Stimulated activated CD8-positive, alpha-beta memory T cell treated with anti-CD3 and anti-CD28 coated beads, Interleukin-15, amount 100 ng/mL, for 1 hour (primary cell): ENCODE measurements around the gene SLAMF8.
A peak's percentile ranks its signal among the peaks of the same experiment; 100 is the strongest.

Source experiments
- DNase-seq: peaks from one replicate; pipeline ENCODE4 v3.0.0-alpha.2; 2020; ENCODE audit warnings: low read depth

SLAMF8 gene

DNA sequence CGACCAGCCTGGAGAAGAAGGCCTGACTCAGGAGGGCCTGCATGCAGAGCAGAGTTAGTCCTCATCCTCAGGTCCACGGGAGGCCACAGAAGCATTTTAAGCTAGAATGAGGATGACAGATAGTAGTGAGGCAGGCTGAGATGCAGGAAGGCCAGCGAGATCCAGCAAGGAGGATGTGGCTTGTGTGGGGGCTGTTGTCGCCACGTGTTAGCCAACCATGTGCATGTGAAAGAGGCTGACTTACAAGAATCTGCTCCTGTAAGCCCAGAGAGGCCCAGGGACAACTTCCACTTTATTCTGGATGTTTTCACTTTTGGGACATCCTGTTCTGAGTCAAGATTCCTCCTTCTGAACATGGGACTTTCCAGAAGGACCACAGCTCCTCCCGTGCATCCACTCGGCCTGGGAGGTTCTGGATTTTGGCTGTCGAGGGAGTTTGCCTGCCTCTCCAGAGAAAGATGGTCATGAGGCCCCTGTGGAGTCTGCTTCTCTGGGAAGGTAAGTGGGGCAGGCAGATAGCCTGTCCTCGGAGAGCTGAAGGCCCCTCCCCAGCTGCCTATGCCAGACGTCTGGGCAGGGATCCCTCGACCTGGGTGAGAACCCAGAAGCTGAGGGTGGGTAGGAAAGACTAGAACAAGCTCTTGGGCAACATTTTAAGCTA lies at the start of gene SLAMF8:
TSS of gene SLAMF8 (plus strand) at position 433 of the 661 bp plus-strand sequence. CDS start at position 459, 26 bp downstream.
- peak; percentile 11 for DNase-seq

DNA sequence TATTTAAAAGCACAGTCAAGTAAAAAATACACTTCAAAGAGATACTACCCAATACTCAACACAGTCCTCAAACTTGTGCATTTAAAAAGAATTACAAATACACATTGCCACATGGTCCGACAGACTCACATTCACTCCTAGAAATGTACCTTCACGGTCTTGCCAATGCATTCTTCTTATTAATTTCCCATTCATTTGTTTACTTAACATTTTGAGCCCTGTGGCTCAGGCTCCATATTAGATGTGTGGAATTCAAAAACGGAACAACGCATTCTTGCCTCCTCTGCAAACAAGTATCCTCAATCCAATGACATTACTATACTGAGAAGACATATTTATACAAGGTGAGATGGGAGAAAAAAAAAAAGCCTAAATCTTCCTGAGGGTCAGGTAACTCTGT lies 48.4 kb upstream of the SLAMF8 start:
- no peak for DNase-seq

DNA sequence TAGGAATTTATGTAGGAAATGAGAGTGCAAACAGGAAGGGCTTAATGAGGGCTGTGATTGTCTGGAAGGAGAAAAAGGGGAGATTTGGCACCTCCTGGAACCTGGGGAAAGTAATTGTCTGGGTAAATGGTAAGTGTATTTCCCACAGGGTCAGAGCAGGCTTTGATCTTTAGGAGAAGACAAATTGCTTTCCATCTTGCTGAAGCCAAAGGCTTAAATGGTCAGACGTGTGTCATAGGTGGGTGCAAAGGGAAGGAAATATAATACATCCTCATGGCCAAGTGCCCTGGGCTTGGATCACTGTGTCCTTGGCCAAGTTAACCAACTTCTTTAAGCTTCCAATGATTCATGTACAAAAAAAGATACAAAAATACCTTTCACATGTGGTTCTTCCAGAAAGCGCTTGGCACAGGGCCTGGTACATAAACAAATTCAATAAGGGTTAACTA lies 47.2 kb upstream of the SLAMF8 start:
- no peak for DNase-seq

DNA sequence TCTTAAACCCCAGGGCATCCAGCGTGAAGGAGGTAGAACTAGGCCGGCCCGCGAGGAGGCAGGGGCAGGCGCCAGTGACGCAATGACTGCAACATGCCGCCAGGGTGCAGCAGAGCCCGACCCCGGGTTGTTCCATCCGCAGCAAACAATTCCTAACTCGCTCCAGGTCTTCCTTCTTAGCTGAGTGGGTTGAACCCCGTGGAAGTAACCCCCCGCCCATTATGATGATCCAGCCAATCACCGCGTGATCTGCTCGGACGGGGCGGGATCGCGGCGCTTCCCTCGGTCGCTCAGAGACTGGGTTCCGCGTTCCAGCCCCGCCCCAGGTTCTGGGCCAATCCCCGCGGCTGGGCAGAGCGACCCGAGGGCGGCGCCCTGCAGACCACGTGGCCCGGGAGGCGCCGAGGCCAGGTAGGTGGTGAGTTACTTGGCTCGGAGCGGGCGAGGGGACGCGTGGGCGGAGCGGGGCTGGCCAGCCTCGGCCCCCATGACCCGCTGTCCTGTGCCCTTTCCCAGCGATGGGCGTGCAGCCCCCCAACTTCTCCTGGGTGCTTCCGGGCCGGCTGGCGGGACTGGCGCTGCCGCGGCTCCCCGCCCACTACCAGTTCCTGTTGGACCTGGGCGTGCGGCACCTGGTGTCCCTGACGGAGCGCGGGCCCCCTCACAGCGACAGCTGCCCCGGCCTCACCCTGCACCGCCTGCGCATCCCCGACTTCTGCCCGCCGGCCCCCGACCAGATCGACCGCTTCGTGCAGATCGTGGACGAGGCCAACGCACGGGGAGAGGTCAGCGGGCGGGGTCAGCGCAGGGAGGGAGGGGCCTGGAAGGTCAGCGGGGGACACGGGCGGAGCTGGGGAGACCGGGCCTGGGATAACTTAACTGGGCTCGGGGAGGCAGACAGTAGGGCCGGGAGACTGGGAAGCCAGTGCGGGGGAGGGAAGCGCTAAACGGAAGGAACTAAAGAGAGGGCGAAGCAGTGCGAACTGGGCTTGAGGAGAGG lies 45.8 kb upstream of the SLAMF8 start, which contains the start of gene DUSP23:
TSS of gene DUSP23 (plus strand) at position 380 of the 1,000 bp plus-strand sequence. CDS start at position 519, 139 bp downstream.
- DNase-seq = peak; percentile 94

DNA sequence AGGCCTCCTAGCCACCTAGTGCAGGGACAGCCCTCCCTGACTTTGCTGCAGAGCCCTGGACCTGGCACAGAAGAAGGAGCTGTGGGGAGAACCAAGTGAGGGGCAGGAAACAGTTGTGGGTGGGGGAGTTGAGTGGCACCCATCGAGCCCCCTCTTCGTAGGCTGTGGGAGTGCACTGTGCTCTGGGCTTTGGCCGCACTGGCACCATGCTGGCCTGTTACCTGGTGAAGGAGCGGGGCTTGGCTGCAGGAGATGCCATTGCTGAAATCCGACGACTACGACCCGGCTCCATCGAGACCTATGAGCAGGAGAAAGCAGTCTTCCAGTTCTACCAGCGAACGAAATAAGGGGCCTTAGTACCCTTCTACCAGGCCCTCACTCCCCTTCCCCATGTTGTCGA lies 44.7 kb upstream of the SLAMF8 start:
- DNase-seq = no peak

DNA sequence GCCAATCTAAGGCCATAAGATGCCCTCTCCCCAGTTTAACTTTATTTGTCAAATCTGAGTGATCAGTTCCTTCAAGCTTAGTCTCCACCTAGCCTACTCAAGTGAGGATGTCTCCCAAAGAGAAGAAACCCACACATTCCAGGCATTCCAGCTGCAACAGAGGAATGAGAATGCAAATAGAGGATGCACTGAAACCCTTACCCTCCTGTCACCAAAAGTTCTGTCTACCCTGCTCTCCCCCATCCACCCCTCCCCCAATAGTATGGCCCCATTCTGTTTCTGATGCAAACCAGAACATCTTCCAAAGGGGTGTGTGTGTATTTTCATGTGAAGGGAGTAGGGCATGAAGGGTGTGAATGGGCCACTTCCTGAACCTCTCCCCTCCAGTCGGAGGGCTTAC lies 42.9 kb upstream of the SLAMF8 start:
- no peak for DNase-seq

DNA sequence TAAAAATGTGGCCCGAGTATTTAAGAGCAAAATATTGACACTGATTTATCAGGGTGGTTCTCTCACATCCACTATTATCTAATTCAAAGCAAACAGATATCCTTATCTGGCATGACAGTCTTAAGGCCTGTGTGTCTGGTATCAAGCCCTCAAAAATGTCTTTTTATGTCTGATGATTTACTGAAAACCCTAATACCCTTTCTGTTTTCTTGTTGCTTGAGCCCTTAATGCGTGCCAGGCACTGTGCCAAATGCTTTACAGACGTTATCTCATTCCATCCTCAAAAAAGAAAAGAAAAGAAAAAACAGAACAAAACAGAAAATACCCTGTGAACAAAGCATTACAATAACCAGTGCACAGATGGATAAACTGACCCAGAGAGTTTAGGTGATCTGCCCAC lies 40.2 kb upstream of the SLAMF8 start:
- no peak for DNase-seq

DNA sequence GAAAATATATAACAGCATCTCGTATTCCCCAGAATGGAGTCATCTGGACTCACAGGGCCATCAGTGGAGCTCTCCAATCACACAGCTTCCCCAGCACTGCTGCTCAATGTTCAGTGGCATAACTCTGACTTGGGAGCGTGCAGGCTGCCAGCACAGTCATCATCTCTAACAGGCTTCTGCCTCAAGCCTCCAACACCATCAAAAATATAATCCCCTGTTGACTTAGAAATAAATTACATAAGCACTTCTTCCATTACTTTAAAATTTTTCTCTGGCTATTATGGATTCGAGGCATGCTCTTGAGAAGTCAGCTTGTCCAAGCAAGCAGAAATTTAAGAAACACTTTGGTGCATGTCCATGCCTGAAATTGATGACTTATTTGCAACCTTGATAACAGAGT lies 39.7 kb upstream of the SLAMF8 start:
- no peak for DNase-seq

DNA sequence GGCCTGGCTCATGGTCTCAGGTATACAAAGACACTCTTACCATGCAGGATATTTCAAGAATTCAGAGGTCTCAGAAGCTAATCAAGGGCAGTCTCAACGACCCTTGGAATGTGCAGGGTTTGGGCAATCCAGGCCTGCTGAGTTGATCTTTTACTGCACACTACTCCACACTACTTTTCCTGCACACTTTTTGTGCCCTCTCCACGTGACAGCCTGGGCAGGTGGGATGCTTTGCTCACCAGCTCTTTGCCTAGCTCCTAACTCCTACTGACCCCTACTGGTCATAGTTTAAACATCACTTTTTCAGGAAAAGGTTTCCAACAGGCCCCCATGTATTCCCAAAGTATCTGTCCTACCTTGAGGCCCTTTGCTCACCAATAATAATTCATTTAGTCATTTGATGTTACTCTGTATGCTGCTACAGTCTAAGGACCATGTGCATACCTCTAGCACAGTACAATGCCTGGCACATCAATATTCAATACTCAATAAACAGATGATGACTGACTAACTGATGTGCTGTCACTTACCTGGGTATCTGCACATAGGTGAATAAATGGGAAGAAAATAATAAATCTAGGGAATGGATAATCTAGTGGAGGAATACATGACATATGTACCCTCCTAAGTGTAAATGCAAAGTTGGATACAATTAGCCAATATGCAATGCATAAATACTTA lies 36.3 kb upstream of the SLAMF8 start:
- DNase-seq = no peak

DNA sequence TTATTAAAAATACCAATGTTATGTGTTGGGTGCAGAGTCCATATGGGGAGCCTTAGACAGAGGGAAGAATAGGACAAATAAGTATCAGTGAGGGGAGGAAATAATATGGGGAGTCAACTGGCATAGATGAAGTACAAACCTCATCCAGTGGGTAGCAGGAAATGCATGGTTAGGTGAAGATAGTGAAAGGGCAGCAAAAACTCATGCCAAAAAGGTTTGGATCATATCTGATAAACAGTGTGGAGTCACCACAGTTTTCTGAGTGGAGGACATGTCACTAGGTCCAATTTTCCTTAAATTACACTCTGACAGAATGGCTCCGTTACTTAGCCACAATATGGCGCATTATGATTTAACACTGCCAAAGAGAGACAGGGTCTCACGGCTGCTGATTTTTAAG lies 35.6 kb upstream of the SLAMF8 start:
- no peak for DNase-seq

DNA sequence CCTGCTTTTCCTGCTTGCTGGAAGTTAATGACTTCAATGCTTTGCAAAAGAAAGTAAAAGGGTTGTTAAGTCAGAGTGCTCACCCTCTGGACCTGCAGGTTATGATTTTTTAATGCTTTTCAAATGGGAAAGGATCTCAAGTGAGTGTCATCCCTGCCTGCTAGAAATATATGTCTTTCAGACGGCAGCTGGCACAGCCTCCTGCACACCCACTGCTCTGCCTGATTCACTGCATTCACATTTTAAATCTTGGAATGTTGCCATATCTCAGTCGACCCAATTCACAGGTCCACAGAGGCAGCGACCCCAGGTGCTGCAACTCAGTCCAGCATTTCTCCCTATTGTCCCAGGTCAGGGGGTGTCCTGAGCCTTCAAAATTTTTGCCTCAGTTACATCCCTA lies 35.2 kb upstream of the SLAMF8 start:
- no peak for DNase-seq

DNA sequence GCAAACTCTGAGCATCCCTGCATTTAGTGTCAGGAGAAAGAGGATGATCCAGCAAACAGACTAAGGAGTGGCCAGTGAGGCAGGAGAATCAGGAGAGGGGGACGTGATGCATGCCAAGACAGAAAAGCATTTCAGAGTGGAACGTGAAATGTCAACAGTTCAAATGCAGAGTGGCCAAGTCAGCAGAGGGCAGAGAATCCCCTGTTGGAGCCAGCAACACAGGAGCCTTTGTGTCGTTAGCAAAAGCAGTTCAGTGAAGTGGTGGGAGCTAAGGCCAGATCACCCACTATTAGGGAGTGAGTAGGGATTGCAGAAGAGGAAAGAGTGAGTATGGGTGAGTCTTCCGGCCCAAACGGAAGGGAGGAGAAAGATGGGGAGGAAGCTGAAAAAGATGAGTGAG lies 31.1 kb upstream of the SLAMF8 start:
- no peak for DNase-seq

DNA sequence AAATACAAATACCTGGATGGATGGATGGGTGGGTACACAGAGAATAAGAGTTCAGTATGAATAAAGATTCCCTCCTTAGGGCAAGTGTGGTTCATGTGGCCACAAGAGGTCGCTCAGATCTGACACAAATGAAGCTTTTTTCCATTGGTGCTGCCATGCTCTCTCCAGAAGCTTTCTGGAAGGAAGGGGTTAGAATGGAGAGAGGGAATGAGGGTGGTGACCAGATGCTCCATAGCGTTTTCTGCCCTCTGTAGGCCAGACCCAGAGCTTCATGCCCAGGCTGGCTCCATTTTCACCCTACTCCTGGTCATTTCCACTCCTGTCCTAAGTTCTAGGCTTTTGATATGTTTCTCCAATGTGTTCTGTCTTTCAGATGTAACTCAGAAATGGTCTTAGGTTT lies 27.8 kb upstream of the SLAMF8 start:
- no peak for DNase-seq

DNA sequence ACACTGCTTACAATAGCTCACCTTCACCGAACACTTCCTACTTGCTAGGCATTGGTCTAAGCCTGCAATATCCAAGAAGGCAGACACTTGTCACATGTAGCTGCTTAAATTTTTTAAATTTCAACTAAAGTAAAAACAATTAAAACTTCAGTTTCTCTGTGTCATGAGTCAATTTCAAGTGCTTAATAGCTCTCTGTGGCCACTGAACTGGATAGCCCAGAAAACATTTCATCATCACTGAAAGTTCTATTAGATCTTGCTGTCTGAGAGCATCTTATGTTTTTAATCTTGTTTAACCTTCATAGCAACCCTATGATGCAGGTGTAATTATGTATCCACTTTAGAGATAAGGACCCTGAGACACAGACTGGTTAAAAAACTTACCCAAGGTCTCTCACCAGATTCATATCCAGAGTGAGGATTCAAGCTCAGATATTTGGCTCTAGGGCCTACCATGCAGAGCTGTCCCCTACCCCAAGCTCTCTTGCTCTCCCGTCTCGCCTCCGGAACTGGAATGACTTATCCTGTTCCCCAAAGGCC lies 27.2 kb upstream of the SLAMF8 start:
- no peak for DNase-seq

DNA sequence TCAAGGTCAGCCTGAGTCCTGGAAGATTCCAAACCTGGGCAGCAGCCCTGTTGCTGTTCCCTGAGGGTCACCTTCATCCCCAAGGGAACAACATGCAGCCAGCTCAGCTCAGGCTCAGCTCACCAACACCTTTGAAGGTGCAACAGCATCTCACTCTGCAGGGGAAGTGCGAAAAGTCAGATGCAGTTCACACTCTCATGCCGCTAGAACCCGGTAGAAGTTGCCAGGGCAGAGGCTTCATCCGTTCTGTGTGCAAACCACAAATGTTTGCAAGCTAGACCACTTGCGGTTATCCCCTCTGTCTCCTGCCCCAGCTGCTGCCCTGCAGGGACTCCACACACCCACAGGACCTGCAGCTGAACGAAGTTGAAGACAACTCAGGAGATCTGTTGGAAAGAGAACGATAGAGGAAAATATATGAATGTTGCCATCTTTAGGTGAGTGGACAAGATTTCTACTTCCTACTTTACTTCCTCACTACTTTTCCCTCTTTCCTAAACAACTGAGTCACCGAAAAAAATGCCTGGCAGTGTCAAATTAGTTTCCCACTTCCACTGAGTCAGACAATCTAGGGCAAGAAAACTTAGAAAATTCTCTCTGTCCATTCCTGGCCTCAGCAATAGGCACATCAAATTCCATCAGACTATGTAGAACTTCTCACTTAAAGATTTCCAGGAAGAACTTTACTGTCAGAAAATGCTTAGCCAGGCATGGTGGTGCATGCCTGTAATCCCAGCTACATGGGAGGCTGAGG lies 26.3 kb upstream of the SLAMF8 start:
- DNase-seq = no peak

DNA sequence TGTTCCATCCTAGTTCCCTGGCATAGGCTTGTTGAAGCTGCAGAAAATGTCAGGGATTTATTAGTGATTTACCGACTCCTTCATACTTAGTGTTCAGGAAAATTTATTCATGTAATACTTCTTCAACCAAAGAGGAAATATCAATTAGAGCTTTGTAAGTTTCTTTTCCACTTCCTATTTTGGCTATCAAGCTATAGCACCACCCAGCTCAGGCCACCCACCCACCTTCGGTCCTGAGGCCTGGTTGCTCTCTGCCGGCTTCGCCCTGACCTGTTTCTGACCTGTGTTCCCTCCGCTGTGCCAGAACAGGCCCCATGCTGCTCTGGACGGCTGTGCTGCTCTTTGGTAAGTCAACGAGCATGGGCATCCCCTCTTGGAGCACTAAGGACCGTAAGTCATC lies 24.6 kb upstream of the SLAMF8 start, which contains the start of gene FCRL6:
TSS of gene FCRL6 (plus strand) at position 250 of the 400 bp plus-strand sequence. CDS start at position 315, 65 bp downstream.
- DNase-seq = no peak

DNA sequence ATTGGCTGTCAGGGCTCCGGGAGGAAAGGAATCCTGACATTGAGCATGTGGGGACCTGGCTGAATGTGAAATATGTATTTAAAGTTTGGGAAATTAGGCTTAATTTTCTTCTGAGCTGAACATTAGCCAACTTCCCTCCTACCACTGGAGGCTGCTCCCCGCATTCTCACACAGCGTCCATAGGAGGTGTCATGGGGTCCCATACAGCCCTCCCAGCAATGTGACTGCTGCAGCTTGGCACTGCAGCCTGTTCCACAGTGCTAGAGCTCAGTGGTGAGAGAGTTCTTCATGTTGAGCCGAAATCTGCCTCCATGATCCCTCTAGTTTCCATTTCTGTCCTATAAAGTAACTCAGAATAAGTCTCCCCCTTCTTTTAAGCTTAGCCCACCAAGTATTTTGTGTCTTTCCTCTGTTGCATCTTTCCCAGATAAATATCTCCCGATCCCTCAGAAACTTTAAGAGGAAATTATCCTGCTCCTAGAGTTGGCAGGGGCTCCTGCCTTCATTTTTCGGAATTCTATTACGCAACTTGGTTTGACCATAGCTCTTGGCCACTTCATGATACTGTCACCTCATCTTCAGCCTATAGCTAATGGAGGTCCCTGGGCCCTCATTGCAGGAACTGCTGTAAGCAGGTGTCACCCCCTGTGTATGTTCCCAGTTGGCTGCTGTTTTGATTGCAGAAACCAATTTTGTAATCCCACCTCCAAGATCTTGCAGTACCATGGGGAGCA lies 22.6 kb upstream of the SLAMF8 start:
- no peak for DNase-seq

DNA sequence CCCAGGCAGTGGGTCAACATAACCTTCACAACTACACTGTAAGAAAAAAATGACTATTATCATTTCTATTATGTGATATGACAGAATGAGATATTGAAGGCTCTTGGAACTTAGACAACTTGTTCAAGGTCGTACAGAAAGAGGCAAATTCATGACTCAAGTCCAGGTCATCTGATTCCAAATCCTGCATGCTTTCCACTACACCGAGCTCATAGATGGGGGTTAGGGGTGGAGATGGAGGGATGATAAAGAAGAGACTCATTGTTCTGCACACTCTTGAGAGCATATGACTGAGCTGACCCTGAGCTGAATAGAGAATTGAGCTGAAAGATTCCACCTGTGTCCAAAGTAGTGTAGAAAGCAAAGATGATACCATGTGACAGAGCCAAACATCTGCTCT lies 21.7 kb upstream of the SLAMF8 start:
- DNase-seq = no peak

DNA sequence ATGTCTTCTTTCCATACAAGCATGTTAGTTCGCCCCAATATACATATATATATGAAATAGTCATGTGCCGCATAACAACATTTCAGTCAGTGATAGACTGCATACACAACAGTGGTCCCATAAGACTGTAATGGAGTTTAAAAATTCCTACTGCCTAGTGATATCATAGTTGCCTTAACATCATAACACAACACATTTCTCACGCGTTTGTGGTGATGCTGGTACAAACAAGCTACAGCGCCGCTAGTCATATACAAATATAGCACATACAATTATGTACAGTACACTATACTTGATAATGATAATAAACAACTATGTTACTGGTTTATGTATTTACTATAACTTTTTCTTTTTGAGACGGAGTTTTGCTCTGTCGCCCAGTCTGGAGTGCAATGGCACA lies 10.7 kb upstream of the SLAMF8 start:
- DNase-seq = no peak

DNA sequence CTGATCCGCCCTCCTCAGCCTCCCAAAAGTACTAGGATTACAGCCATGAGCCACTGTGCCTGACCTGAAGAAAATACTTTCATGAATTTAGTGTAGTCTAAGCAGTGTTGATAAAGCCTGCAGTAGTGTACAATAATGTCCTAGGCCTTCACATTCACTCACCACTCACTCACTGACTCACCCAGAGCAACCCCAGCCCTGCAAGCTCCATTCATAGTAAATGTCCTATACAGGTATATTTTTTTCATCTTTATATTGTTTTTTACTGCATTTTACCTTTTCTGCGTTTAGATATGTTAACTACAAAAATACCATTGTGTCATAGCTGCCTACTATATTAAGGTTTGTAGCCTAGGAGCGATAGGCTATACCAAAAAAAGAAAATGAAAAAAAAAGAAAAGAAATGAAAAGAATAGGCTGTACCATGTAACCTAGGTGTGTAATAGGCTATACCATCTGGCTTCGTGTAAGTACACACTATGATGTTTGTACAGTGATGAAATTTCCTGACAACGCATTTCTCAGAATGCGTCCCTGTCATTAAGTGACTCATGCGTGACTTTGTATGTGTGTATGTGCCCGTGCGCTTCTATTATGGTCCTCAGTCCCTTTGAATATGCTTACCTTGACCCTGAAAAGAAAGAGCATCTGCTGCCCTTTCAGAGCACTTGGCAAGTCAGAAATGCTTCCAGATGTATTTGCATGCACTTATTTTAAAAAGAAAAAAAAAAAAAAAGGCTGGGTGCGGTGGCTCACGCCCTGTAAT lies 9.2 kb upstream of the SLAMF8 start:
- DNase-seq = no peak
